ENCODE results near the gene NAA35.

NAA35 gene

DNA sequence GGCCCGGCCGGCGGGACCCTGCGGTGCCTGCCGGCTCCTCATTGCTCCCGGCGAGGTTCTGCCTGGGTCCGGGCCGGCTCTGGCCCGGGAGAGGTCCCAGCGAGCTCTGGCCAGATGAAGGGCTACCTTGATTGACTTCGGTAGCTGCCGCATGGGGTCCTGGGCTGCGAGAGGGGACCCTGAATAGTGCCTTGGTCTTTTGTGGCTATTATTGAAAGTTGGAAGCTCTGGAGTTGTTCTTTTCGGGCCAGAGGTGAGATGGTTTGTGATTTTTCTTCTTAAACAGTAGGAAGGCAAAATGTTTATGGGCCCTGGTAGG, 635 bp downstream of the NAA35 start:
- Histone ChIP-seq H3K79me2 (ENCODE audit: control insufficient read depth, insufficient read depth, low read length, poor library complexity) (peaks cover 8% of the 10 kb centered on the region), H2AK5ac (ENCODE audit: low read length) (peak overlapping the region; percentile 81), H3K4me3 (ENCODE audit: low read depth, low read length) (peak overlapping the region; percentile 98), H2BK120ac (ENCODE audit: insufficient read depth, low read length, poor library complexity) (peak overlapping the region; percentile 96), H2BK5ac (ENCODE audit: low read depth, low read length, poor library complexity) (peak overlapping the region; percentile 85), H4K91ac (ENCODE audit: low read depth, low read length) (peak overlapping the region; percentile 97), H4K12ac (ENCODE audit: low read depth, low read length) (peak overlapping the region; percentile 91), H2BK12ac (ENCODE audit: low read length) (no peak overlapping the region), H3K4me2 (ENCODE audit: low read length) (peak overlapping the region; percentile 73), H3K9me3 (ENCODE audit: insufficient read depth, low read depth, low read length) (no peaks in the 10 kb centered on the region), H2AFZ (ENCODE audit: insufficient read depth, low read length, poor library complexity) (peak overlapping the region; percentile 97), H3K4me1 (ENCODE audit: control insufficient read depth in 1 of 2, insufficient read depth in 2 of 2, low read length in 2 of 2) (no peaks in the 10 kb centered on the region), H3K36me3 (ENCODE audit: control insufficient read depth in 1 of 2, insufficient read depth in 2 of 2, low read length in 2 of 2) (peaks cover 0 to 11% of the 10 kb centered on the region in 2 experiments), H3K9ac (ENCODE audit: low read length) (peak overlapping the region; percentile 88), H4K8ac (ENCODE audit: low read depth, low read length) (peak overlapping the region; percentile 94), H3K23ac (ENCODE audit: low read length) (no peak overlapping the region), H3K27ac (ENCODE audit: low read depth, low read length) (peak overlapping the region; percentile 85), H3K4ac (ENCODE audit: low read depth, low read length) (peak overlapping the region; percentile 83), H3K27me3 (ENCODE audit: insufficient read depth, low read length) (no peaks in the 10 kb centered on the region), H3K18ac (ENCODE audit: low read length) (peak overlapping the region; percentile 99), H3K79me1 (ENCODE audit: low read length) (peaks cover 8% of the 10 kb centered on the region), H3K14ac (ENCODE audit: low read length) (peak overlapping the region; percentile 98)
- no CpG with 5 or more reads among the region's 15 CpGs for WGBS (ENCODE audit: extremely low coverage, insufficient coverage, insufficient read length)
- DNase-seq = no peak

GRCh38 chr9:85941966-85942912, 1.3 kb downstream of the NAA35 start:
- Histone ChIP-seq H3K4me2 (ENCODE audit: low read length) (peak overlapping the region; percentile 73), H3K4ac (ENCODE audit: low read depth, low read length) (peak overlapping the region; percentile 83), H3K9ac (ENCODE audit: low read length) (peak overlapping the region; percentile 88), H2BK5ac (ENCODE audit: low read depth, low read length, poor library complexity) (no peak overlapping the region), H4K91ac (ENCODE audit: low read depth, low read length) (no peak overlapping the region), H3K27me3 (ENCODE audit: insufficient read depth, low read length) (no peaks in the 10 kb centered on the region), H3K4me1 (ENCODE audit: control insufficient read depth in 1 of 2, insufficient read depth in 2 of 2, low read length in 2 of 2) (no peaks in the 10 kb centered on the region), H2AFZ (ENCODE audit: insufficient read depth, low read length, poor library complexity) (peak overlapping the region; percentile 97), H2BK120ac (ENCODE audit: insufficient read depth, low read length, poor library complexity) (no peak overlapping the region), H3K27ac (ENCODE audit: low read depth, low read length) (peak overlapping the region; percentile 85), H3K14ac (ENCODE audit: low read length) (no peak overlapping the region), H2BK12ac (ENCODE audit: low read length) (no peak overlapping the region), H3K79me2 (ENCODE audit: control insufficient read depth, insufficient read depth, low read length, poor library complexity) (peaks cover 8% of the 10 kb centered on the region), H4K8ac (ENCODE audit: low read depth, low read length) (no peak overlapping the region), H3K79me1 (ENCODE audit: low read length) (peaks cover 8% of the 10 kb centered on the region), H2AK5ac (ENCODE audit: low read length) (no peak overlapping the region), H3K36me3 (ENCODE audit: control insufficient read depth in 1 of 2, insufficient read depth in 2 of 2, low read length in 2 of 2) (peaks cover 0 to 11% of the 10 kb centered on the region in 2 experiments), H3K9me3 (ENCODE audit: insufficient read depth, low read depth, low read length) (no peaks in the 10 kb centered on the region), H3K18ac (ENCODE audit: low read length) (no peak overlapping the region), H3K23ac (ENCODE audit: low read length) (no peak overlapping the region), H4K12ac (ENCODE audit: low read depth, low read length) (peak overlapping the region; percentile 91), H3K4me3 (ENCODE audit: low read depth, low read length) (peak overlapping the region; percentile 98)
- DNase-seq = no peak
- WGBS (ENCODE audit: extremely low coverage, insufficient coverage, insufficient read length) = no CpG with 5 or more reads among the region's 8 CpGs

DNA sequence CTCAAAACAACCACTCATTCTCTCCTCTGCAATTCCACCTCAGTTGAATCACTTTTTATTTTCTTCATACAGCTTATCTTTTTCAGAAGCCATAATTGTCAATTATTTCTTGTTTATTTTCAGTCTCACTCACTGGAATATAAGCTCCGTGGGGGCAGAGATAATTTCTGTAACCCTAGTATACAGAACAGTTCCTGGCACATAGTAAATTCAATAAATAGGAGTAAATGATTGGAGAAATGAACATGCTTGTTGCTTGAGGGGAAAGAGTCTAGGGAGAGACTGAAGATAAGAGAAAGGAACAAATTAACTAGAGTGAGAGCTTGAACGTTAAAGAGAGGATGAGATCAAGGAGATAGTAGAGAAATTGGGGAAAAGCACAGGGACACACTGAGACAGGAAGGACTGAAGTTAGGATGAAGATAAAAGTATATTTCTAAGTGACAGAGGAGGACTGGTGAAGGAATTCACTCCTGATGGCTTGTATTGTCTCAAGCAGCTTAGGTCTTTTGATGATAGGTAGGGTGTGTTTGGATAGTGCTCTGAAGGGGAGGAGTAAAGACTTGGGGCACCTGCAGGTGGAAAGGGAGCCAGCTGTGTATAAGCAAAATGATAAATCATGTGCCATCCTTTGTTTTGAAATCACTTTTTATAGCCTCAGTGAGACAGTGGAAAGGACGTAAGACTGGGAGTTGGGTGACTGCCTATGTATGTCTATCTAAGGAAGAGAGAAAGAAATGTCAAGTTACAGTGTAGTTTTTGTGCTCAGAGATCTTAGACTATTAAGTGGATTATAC, 2.2 kb downstream of the NAA35 start:
- DNase-seq = no peak

GRCh38 chr9:85943757-85944430, 2.9 kb downstream of the NAA35 start:
- Histone ChIP-seq H3K23ac (ENCODE audit: low read length) (no peak overlapping the region), H3K79me2 (ENCODE audit: control insufficient read depth, insufficient read depth, low read length, poor library complexity) (peaks cover 10% of the 10 kb centered on the region), H4K12ac (ENCODE audit: low read depth, low read length) (no peak overlapping the region), H3K18ac (ENCODE audit: low read length) (no peak overlapping the region), H3K4me1 (ENCODE audit: control insufficient read depth in 1 of 2, insufficient read depth in 2 of 2, low read length in 2 of 2) (no peaks in the 10 kb centered on the region), H3K4me3 (ENCODE audit: low read depth, low read length) (no peak overlapping the region), H2BK5ac (ENCODE audit: low read depth, low read length, poor library complexity) (no peak overlapping the region), H2BK12ac (ENCODE audit: low read length) (no peak overlapping the region), H3K4ac (ENCODE audit: low read depth, low read length) (no peak overlapping the region), H3K9ac (ENCODE audit: low read length) (no peak overlapping the region), H3K27me3 (ENCODE audit: insufficient read depth, low read length) (no peaks in the 10 kb centered on the region), H3K36me3 (ENCODE audit: control insufficient read depth in 1 of 2, insufficient read depth in 2 of 2, low read length in 2 of 2) (peaks cover 0 to 14% of the 10 kb centered on the region in 2 experiments), H2AK5ac (ENCODE audit: low read length) (no peak overlapping the region), H4K91ac (ENCODE audit: low read depth, low read length) (no peak overlapping the region), H3K14ac (ENCODE audit: low read length) (no peak overlapping the region), H3K9me3 (ENCODE audit: insufficient read depth, low read depth, low read length) (no peaks in the 10 kb centered on the region), H3K4me2 (ENCODE audit: low read length) (no peak overlapping the region), H4K8ac (ENCODE audit: low read depth, low read length) (no peak overlapping the region), H3K27ac (ENCODE audit: low read depth, low read length) (no peak overlapping the region), H2BK120ac (ENCODE audit: insufficient read depth, low read length, poor library complexity) (no peak overlapping the region), H2AFZ (ENCODE audit: insufficient read depth, low read length, poor library complexity) (no peak overlapping the region), H3K79me1 (ENCODE audit: low read length) (peaks cover 8% of the 10 kb centered on the region)
- DNase-seq = no peak
- WGBS (ENCODE audit: extremely low coverage, insufficient coverage, insufficient read length) = no CpG with 5 or more reads among the region's 1 CpG

More for the DNA sequence above, 2.2 kb downstream of the NAA35 start:
- Histone ChIP-seq H2BK12ac (ENCODE audit: low read length) (no peak overlapping the region), H3K14ac (ENCODE audit: low read length) (no peak overlapping the region), H3K9me3 (ENCODE audit: insufficient read depth, low read depth, low read length) (no peaks in the 10 kb centered on the region), H4K91ac (ENCODE audit: low read depth, low read length) (no peak overlapping the region), H2BK5ac (ENCODE audit: low read depth, low read length, poor library complexity) (no peak overlapping the region), H3K27me3 (ENCODE audit: insufficient read depth, low read length) (no peaks in the 10 kb centered on the region), H3K4me1 (ENCODE audit: control insufficient read depth in 1 of 2, insufficient read depth in 2 of 2, low read length in 2 of 2) (no peaks in the 10 kb centered on the region), H2BK120ac (ENCODE audit: insufficient read depth, low read length, poor library complexity) (no peak overlapping the region), H3K79me1 (ENCODE audit: low read length) (peaks cover 8% of the 10 kb centered on the region), H3K23ac (ENCODE audit: low read length) (no peak overlapping the region), H3K79me2 (ENCODE audit: control insufficient read depth, insufficient read depth, low read length, poor library complexity) (peaks cover 10% of the 10 kb centered on the region), H4K12ac (ENCODE audit: low read depth, low read length) (no peak overlapping the region), H3K27ac (ENCODE audit: low read depth, low read length) (no peak overlapping the region), H3K36me3 (ENCODE audit: control insufficient read depth in 1 of 2, insufficient read depth in 2 of 2, low read length in 2 of 2) (peaks cover 0 to 14% of the 10 kb centered on the region in 2 experiments), H2AK5ac (ENCODE audit: low read length) (no peak overlapping the region), H3K9ac (ENCODE audit: low read length) (no peak overlapping the region), H3K4ac (ENCODE audit: low read depth, low read length) (no peak overlapping the region), H3K4me3 (ENCODE audit: low read depth, low read length) (no peak overlapping the region), H3K4me2 (ENCODE audit: low read length) (no peak overlapping the region), H2AFZ (ENCODE audit: insufficient read depth, low read length, poor library complexity) (no peak overlapping the region), H3K18ac (ENCODE audit: low read length) (no peak overlapping the region), H4K8ac (ENCODE audit: low read depth, low read length) (no peak overlapping the region)
- whole genome bisulfite sequencing (ENCODE audit: extremely low coverage, insufficient coverage, insufficient read length) = no CpG with 5 or more reads among the region's 3 CpGs
